ENCODE data around the gene CLC.
"Not testable (repeated sequence)": the region's sequence is repeated elsewhere in the genome, so short reads cannot be mapped to it uniquely, and the experiment has no call there.

Gene CLC

GRCh38 chr19:39728040-39728439 lies 9.8 kb downstream of the CLC start:
- DNase-seq = no peak

GRCh38 chr19:39727070-39727800 lies 10.6 kb downstream of the CLC start:
- no peak for DNase-seq

GRCh38 chr19:39725995-39726394 lies 11.8 kb downstream of the CLC start:
- no peak for DNase-seq

- not testable (repeated sequence) for DNase-seq
Observed at GRCh38 chr19:39720144-39720543, 17.7 kb downstream of the CLC start.

- DNase-seq = peak; percentile 14
Observed at GRCh38 chr19:39710333-39710890, 27.4 kb downstream of the CLC start.

GRCh38 chr19:39709026-39709872 lies 28.6 kb downstream of the CLC start:
- no peak for DNase-seq

- DNase-seq = no peak
Observed at GRCh38 chr19:39708594-39708993, 29.2 kb downstream of the CLC start.

GRCh38 chr19:39705578-39706188 lies 32.1 kb downstream of the CLC start:
- peak; percentile 61 for DNase-seq

GRCh38 chr19:39704181-39705044 lies 33.4 kb downstream of the CLC start, which contains the start of gene LGALS14:
TSS of gene LGALS14 (plus strand) at chr19:39704481. CDS start at chr19:39704529, 48 bp downstream.
- DNase-seq = no peak

- DNase-seq = no peak
Observed at GRCh38 chr19:39701291-39701690, 36.5 kb downstream of the CLC start.

GRCh38 chr19:39698535-39698934 lies 39.3 kb downstream of the CLC start:
- no peak for DNase-seq

- DNase-seq = no peak
Observed at GRCh38 chr19:39696387-39696786, 41.4 kb downstream of the CLC start.

- no peak for DNase-seq
Observed at GRCh38 chr19:39695759-39696158, 42.1 kb downstream of the CLC start.

- no peak for DNase-seq
Observed at GRCh38 chr19:39692822-39693221, 45.0 kb downstream of the CLC start.

- DNase-seq = no peak
Observed at GRCh38 chr19:39692166-39692565, 45.7 kb downstream of the CLC start.

GRCh38 chr19:39688637-39689036 lies 49.2 kb downstream of the CLC start:
- not testable (repeated sequence) for DNase-seq

GRCh38 chr19:39686739-39687138 lies 51.1 kb downstream of the CLC start:
- no peak for DNase-seq

- no peak for DNase-seq
Observed at GRCh38 chr19:39684267-39684666, 53.6 kb downstream of the CLC start.

- DNase-seq = no peak
Observed at GRCh38 chr19:39681416-39681815, 56.4 kb downstream of the CLC start.
